Mucosa of gallbladder (tissue), 1 donor: ENCODE data around the gene ITPRIP. TPM values are rescaled to one million over a fixed set of nuclear protein-coding genes. Genes with fewer than 3 reads are reported as not detected.
A peak's percentile ranks its signal among the peaks of the same experiment; 100 is the strongest.

ENCODE experiments used
- DNase-seq: peaks from one replicate; pipeline ENCODE4 v3.0.0-alpha.2; 2020; ENCODE audit warnings: low spot score
- total RNA-seq: library from RNA; stranded (reverse); gene quantifications from one replicate; pipeline ENCODE4 v1.2.1, GENCODE V29; 2021
- donor health status: DM: no; HTN: no; CAD: no.

ITPRIP gene
- total RNA-seq, 1 donor from 2014 or later, result 14.8 TPM

DNA sequence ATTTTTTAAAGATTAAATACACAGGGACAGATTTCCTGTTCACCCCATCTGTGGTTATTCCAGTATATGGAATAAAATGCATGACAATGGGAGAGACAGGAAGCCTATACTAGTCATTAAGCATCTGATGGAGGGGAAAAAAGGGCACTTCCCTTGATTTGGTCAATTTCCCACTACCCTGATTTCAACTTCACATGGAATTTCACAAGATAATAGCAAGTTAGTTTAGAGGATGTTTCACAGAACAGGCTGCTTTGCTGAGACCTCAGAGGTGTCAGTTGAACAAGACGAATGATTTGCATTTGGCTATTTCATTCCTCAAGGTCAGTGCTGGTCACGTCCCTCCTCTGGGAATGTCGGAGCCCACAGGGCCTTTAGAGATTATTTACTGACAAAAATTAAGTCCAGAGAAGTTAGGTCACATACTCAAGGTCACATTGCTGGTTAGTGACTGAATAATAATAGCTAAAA is 4.7 kb upstream of the ITPRIP start:
- DNase-seq, result no peak

DNA sequence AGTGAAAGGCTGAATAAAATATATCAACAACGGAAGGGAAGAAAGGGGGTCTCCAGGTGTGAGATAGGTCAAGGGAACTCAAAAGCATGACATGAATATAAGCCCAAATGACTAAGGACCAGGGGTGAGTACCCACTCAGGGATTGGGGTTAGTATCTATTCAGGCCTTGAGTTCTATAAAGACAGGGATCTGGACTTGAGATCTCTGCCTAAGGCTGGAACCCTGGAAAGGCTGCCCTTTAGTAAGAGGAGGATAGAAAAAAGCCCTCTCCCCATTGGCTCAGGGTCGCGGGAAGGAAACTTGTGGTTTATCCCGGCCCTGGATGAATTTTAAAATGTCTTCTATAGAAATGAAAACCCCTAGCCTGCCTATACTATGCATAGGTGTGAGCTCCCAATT is 2.4 kb upstream of the ITPRIP start:
- no peak for DNase-seq

DNA sequence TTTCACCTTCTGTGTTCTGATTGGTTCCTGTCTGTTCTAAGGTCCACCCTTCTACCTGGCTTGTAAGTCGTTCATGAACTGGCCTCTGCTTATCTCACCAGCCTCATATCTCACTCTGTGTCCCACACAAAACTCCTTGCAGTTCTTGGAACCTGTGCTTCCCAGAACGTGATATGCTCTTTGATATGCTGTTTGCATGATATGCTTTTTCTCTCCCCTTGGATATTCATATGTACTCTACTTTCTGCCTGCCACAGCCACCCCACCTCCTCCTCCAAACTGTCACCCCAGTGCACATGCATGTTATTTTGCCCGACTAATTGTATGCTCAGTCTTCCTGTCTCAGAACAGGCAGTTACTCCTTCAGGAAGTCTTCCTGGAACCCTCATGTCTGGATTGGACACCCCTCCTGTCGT is 1.9 kb upstream of the ITPRIP start:
- DNase-seq, result no peak

DNA sequence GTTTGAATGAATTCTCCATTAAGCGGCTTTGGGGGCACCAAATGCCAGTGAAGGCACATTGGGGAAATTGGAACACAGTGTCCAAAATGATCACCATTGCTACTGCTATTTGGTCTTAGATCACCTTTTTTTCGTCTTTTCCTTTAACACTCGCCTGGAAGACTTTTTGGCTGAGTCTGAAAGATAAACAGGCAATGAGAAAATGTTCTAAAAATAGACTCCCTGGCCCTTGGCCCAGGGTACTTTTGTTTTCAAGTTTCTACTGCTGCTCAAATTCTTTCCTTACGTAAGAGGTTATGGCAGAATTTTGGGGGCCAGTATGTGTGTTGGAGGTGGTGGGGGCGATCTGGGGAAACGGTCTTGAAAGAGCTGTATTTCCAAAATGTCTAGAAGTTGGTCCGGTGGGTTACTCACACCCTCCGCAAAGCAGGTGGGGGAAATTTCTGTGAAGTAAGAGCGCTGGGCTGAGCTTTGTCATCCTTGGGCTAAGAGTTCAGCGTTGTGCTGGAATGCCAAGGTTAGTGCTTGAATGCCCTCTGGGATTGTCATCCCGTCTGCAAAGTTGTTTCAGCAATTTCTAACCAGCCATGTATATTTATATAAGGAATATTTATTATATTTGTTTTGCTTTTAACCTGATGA is 1.3 kb upstream of the ITPRIP start:
- DNase-seq, result peak; percentile 71

DNA sequence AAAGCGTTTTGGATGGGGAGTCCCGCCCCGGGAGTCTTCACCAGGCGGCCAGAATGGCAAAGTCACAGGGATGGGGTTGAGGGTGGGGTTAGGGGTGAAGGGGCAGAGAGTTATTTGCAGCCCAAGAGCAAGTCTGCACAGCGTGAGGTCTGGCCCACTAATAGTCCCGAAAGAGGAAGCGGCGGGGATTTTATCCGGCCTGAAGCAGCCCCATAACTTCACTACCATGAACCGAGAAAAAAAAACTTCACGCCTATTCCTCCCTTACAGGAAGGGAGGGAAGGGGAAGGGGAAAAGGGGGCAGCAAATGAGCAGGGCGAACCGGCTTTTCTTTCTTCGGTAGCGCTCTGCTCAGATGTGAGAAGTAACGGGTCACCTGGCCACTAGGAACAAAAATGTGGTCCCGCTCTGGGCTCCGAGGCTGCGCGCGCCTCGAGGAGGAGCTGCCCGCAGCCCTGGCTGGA is 712 bp downstream of the ITPRIP start:
- DNase-seq, result no peak

DNA sequence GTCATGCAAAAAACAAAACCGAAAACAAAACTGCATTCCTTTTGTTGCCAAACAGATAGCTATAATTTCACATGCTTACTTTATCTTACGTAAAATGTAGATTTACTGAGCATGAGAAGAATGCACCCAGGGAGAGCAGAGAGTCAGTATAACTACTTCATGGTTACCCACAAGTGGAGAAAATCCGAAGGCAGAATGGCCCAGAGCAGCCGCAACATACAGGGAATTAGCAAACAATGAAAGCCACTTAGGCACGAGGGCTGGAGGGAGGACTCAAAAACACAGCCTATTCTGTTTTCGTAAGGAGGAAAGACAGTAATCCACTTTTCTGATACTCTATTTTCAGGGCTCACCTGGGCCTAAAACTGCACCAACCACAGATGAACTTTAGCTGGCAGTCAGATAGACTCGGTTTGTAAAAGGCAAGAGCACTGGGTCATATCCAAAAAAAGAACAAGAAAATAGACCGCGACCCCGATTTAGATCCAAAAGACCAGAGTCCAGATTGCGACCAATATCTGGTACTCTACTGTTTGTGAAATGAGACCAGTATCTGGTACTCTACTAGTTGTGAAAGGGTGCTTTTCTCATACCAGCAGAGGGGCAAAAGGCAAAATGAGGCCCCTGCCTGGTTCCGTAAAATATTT is 1.3 kb downstream of the ITPRIP start:
- no peak for DNase-seq

DNA sequence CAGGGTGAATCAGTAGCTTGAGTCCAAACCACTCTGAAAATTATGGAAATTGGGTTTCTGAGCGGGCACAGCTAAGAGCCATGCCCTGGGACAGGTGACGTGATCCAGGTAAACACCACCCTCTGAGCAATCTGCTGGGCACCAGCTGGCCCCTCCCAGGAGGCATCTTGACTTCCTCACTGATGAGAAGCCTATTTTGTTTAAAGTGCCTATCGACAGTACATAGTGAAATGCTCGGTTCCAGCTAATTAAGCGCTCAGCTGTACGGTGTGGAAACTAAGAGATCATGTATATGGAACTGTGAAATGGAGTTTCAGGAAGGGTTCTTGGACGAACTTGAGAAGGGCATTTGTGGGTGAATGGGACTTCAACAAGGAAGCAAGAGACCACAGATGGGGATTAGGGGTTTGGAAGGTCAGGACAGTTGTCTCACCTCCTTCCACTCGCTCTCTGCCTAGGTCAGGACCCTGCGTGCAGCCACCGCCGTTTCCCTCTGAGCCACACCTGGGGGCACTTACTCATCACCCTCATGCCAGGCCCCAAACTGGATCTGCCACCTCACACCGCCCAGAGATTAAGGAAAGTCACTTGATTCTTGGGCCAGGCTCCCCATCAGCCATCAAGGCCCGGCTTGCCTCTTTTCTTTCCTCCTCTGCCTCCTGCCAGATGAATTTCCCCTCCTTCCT is 3.2 kb downstream of the ITPRIP start:
- no peak for DNase-seq

DNA sequence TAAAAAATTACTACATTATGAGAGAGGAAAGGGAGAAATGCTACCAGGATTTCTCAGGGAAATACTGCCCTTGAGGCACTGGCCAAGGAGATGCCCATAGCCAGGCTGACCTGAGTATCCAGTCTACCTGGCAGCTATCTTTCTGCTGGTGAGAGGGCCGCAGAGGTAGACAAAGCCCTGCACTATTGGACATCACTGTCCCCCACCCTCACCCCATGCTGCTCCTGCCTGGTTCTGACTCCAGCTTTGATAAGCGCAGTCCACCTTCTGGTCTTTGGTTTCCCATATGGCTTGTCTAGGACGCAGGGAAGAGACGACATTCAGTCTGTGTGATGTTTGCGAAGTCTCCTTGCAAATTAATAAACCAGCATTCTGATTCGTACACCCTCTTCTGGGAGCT is 3.7 kb downstream of the ITPRIP start:
- no peak for DNase-seq

DNA sequence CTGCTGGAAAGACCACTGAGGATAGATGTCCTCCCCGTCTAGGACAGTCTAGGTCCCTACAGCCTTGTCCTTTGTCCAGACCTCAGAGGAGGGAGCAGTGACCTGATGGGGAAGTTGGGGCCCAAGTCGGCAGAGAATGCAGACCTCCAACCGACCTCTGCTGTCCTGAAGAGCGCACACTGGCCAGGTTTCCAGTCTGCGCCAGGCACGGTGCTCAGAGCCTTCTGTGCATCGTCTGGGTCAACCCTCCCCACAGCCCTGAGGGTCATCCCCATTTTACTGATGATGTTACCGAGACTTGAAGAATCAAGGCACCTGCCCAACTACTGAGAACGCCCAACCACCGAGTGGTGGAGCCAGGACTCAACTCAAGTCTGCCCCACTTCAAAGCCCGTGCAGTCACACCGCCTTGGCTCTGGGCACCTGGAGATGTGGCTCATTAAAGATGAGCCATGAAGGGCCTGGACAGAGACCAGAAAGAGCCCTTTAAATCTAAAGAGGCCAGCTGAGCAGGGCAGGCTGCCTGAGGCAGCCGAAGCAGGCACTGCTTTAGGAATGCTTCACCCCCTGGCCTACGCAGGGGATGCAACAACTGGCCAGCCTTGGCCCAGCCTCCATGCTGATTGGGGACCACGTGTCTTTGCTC is 4.4 kb downstream of the ITPRIP start:
- DNase-seq, result no peak

DNA sequence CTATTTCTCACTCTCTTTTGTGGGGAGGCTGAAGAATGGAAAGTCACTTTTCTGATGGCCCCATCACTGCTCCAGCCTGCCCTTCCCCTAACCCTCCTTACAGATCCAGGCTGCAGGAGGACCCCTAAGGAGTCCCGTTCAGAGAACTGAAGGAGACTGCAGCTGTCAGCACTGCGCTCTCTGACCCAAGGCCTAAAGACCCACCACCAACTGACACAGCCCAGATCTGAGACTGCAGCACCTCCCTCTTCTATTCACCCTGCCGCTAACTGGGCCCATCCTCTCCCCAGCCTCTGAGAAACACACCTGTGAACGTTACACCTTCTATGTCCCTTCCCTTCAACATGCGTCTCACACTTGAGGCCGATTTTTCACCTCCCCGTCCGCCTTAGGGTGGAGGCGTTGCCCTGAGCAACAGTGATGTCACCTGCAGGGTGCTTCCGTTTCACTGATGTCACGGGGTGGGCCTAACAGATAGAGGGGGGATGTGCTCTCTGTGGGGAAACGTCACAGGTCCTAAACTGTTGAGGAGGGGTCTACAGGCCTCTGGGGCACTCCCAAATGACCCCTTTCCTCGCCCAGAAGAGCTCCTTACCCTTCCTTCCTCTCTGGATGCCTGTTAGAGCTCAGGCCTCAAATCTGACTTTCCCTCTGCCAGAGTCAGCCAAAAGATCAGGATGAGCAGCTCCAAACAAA is 5.1 kb downstream of the ITPRIP start:
- no peak for DNase-seq

DNA sequence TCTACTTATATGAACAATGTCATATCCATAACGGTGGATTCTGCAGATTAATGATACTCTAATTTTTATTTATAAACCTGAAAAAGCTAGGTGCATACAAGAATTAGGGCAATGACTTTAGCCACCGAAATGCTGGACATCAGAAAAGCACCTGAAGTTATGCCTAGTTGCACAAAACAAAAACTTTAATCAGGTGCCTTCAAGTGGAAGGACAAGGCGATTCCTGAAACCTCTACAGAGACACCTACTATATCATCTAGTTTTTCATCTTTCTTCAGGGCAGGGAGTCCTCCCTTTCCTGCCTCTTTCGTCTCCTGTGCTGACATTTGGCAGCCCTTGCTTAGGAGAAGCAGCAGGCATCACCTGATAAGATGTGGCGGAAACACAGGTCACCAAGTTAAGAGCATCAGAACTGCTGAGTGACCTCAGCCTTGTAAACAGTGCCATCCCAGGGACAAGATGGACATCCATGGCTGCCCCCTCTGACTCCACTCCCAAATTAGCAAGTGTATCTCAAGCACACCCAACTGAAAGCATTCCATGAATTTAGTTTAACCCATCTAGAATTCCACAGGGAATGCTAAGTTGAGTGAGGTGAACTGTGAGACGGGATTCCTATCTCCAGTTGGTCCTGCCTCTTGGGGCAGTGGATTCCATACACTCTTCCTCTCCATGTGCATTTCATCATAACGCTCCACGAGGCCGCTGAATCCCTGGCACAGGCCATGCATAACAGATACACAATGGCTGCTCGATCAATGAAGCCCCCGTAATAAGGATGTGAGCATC is 5.8 kb downstream of the ITPRIP start:
- DNase-seq, result no peak

DNA sequence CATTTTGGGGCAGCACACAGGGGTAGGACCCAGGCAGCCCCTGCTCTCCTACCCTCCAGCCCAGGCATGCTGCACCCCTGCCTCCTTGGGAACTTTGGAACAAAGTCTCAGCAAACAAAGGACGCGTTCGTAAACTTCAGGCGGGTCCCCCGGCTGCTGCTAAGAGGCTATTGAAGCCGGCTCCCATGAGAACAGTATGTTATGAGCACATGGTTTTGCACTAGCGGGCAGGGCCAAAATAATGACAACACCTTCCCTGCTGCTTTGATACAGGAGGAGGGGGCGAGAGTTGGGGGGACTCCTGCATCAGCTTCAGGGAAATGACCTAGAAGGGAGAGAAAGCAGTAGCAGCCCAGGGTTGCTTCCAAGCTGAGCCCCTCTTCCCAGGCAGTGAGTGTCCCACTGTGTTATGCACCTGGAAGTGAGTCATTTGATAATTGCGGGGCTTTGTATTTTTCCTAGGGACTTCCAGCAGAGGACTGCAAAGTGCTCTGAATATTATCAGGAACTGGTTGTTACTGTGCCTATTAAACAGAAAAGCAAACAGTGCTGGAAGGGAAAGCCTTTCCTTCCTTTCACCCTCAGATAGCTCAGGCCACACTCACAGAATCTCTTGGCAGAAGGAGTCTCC is 6.9 kb downstream of the ITPRIP start:
- no peak for DNase-seq

DNA sequence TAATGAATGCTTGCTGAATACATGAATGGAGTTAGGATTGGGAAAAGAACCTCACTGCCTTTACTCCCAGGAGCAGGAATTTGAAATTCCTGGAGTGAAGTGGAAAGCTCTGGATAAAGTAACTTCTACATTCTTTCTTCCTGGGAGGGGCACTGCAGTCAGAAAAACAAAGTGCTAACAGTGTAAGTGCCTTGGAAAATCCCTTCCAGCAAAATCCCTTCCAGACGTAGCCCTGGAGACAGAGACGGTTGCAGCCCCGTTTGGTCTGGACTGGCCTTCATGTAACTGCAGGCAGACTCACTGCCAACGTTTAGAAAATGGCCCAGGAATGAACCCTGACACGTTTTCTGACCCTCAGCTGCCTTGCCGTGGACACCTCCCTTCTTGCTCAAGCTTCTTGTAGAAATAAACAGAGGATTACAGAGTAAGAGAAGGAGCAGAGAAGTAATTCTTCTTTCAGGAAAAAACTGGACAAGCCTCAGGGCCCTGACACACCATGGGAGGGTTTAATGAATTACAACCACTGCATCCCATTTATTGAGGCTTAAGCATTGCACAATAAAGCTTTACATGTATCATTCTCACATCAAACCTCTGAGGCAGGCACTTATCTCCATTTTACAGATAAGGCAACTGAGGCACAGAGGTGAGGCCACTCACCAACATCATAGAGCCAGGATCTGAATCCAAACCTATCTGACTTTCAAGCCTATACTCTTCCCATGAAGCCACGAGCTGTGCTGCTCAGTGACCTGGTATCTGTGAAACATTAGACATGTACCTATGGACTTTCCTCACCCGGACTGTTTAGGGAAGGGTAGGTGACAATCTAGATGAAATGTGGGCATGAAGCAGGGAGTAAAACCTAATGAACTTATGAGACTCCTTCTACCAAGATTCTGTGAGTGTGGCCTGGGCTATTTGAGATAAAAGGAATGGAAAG is 7.8 kb downstream of the ITPRIP start:
- DNase-seq, result peak; percentile 67

DNA sequence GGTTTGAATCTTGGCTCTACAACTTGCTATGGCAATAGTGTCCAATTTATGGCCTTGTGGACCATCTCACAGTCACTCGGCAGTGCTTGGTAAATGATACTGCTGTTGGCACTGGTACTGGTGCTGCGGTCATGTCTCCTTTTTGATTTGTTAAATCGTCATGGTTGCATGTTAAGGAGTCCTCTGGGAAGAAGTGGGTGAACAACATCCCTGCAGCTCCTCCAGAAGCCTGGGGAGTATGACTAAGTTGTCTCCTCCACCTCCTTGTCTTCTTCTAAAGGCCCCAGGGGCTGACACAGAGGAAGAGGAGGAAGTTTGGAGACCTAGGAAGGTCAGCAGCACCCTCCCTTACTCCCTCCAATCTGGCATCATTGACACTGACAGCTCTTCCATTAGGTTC is 8.5 kb downstream of the ITPRIP start:
- DNase-seq, result no peak

DNA sequence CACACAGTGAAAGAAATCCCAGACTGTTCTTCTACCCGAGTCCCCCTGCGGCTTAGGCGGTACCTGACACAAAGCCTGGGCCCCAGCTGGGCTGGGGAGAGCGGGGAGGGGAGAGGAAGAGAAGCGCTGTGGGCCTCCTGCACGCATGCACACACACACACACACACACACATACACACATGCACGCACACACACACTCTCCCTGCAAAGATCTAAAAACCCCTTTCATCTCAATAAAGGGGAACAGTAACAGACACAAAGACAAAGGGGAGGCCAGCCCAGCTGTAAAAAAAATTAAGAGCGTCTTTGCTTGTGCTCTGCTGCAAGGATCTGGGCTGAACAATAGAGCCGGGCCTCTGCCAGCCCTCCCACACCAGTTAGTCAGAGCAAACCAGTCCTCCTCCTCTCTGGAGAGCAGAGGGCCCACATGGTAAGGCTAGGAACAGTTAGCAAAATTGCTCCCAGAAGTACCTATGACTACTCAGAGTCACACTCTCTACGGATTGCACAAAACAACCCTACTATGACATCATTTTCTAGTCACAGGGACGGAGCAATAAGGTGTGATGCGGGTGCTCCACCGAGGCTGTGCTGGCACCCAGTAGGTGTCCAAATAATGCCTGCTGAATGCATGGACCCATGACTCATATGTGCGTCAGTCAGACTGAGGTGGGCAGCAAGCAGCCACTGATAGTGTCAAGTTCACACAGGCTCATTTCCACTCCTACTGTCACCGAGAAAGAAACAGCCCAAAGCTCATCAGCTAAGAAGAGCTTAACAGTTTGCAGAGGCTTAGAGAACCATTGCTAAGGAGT is 9.2 kb downstream of the ITPRIP start:
- no peak for DNase-seq

DNA sequence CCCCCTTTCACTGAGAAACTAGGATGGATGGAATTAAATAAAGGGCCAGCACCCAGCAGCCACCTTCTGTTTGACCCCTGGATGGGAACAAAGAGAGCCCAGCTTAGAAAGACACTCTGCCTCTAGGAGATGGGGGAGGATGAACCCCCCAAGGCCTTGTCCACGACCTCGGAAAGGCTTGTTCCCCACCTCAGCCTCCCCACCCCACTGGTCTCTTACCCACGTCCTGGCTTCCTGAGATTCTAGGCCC is 9.7 kb downstream of the ITPRIP start:
- no peak for DNase-seq

DNA sequence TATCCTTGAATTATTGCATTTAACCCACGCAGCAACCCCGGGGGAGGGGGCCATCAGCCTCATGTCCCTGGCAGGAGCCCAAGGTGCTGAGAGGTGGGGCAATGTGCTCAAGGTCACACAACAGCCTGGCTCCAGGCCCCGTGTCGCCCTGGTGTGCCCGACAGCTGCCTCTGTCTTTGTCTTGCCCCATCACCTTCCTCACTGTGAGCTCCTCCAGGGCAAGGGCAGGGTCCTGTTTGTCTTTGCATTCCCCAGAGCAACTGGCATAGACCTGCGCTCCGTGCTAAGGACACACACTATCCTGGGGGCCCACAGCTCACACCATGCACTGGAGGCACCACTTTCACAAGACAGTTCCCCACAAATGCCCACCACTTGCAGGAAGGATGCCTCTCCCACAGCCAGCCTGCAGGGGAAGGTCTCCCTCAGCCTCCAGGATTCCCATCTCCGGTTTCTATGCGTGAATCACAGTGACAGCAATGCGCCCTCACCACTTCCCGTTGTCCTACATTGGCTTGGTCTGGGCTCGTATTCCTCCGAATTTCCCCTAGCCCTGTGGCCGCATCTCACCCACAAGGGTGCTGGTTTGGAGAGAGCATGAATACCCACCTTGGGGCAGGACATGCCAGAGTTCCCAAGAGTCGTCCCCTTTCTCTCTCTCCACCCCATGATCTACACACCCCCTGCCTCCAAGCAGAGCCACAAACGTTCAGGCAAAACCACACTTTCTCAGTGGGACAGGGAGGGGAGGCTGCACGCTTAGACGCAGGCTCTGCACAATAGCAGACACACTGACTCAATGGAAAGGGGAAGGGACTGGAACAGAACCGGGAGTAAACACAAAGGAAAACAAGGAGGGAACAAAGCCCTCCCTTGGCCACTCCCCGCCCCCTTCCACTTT is 10.3 kb downstream of the ITPRIP start:
- no peak for DNase-seq
